GM23248 (cell line): Measurements from ENCODE around the gene GSTO2. TPM values are rescaled to one million over a fixed set of nuclear protein-coding genes. Genes with fewer than 3 reads are reported as not detected.

Source experiments
- DNase-seq: peaks from one replicate; pipeline ENCODE4 v3.0.0-alpha.2; 2015
- H2AFZ ChIP-seq: fragments of 200-600 bp; sonication (generic); 2 replicates; pipeline ENCODE4 v1.6.1; 2016; ENCODE audit warnings: antibody characterized with exemption
- H3F3A ChIP-seq: fragments of 200-600 bp; sonication (generic); 2 replicates; pipeline ENCODE4 v1.6.1; 2016; ENCODE audit warnings: mild to moderate bottlenecking, antibody characterized with exemption, mixed run types; ENCODE audit not compliant: insufficient read depth
- H3K27ac ChIP-seq: fragments of 200-600 bp; sonication (generic); 2 replicates; pipeline ENCODE4 v1.5.1; 2016; ENCODE audit warnings: mild to moderate bottlenecking
- H3K27me3 ChIP-seq: fragments of 200-600 bp; sonication (generic); replicated peaks from 2 replicates; pipeline ENCODE4 v1.6.1; 2016; ENCODE audit warnings: mild to moderate bottlenecking; ENCODE audit not compliant: insufficient read depth
- H3K36me3 ChIP-seq: fragments of 200-600 bp; sonication (generic); 2 replicates; pipeline ENCODE4 v1.6.1; 2016; ENCODE audit warnings: low read depth, mild to moderate bottlenecking
- H3K4me1 ChIP-seq: fragments of 200-600 bp; sonication (generic); 2 replicates; pipeline ENCODE4 v1.6.1; 2016; ENCODE audit warnings: mild to moderate bottlenecking; ENCODE audit not compliant: insufficient read depth
- H3K4me2 ChIP-seq: fragments of 200-600 bp; sonication (generic); one replicate; pipeline ENCODE4 v1.6.1; 2016; ENCODE audit warnings: mild to moderate bottlenecking; ENCODE audit not compliant: unreplicated experiment
- H3K4me3 ChIP-seq: fragments of 200-600 bp; sonication (generic); 2 replicates; pipeline ENCODE4 v1.5.1; 2016; ENCODE audit warnings: mild to moderate bottlenecking
- H3K79me2 ChIP-seq: fragments of 200-600 bp; sonication (generic); 2 replicates; pipeline ENCODE4 v1.6.1; 2016; ENCODE audit warnings: mild to moderate bottlenecking; ENCODE audit not compliant: insufficient read depth
- H3K9ac ChIP-seq: fragments of 200-600 bp; sonication (generic); 2 replicates; pipeline ENCODE4 v1.6.1; 2016; ENCODE audit warnings: mild to moderate bottlenecking
- H3K9me2 ChIP-seq: fragments of 200-600 bp; sonication (generic); 2 replicates; pipeline ENCODE4 v1.6.1; 2016; ENCODE audit warnings: mixed run types, mild to moderate bottlenecking, moderate library complexity; ENCODE audit not compliant: insufficient read depth
- H3K9me3 ChIP-seq: fragments of 200-600 bp; sonication (generic); one replicate; pipeline ENCODE4 v1.6.1; 2017; ENCODE audit warnings: low read depth
- H4K20me1 ChIP-seq: fragments of 200-600 bp; sonication (generic); 2 replicates; pipeline ENCODE4 v1.6.0; 2016; ENCODE audit not compliant: insufficient read depth
- EZH2 ChIP-seq: fragments of 200-600 bp; sonication (generic); IDR thresholded peaks from 2 replicates; pipeline ENCODE4 v1.6.1; 2018; ENCODE audit warnings: antibody characterized with exemption, mild to moderate bottlenecking; ENCODE audit not compliant: insufficient read depth, poor library complexity, severe bottlenecking
- EZH2phosphoT487 ChIP-seq: fragments of 200-600 bp; sonication (generic); IDR thresholded peaks from 2 replicates; pipeline ENCODE4 v1.6.1; 2018; ENCODE audit warnings: antibody characterized with exemption, moderate library complexity, mild to moderate bottlenecking, low read depth; ENCODE audit not compliant: insufficient read depth
- WGBS, 2 experiments: methylation state at CpG; one replicate each; pipeline ENCODE4 v1.1.6; 2015 to 2017; ENCODE audit warnings: low lambda C conversion rate in 2 of 2, low coverage in 1 of 2; ENCODE audit errors: missing lambda C conversion rate in 2 of 2; 5-methylcytosine and 5-hydroxymethylcytosine counted together
- in situ Hi-C: fragments of 300-500 bp; cut with MboI; formaldehyde crosslinking; loops from 2 replicates; pipeline ENCODE4 v1.15.0; 2020
- polyA plus RNA-seq: library from polyadenylated mRNA; unstranded; fragments of >200 nt; fragmentation: Nextera tagmentation; extraction: Ambion mirVana; gene quantifications from 2 replicates; pipeline ENCODE4 v1.2.1, GENCODE V29; 2016
- total RNA-seq: library from RNA; depleted of rRNA; stranded (reverse); fragments of >200 nt; shearing (Covaris generic); gene quantifications from 2 replicates; pipeline ENCODE4 v1.2.3, GENCODE V29; 2014

GSTO2 gene
- total and polyA plus RNA-seq, 2 experiments from 2014 or later: 1.1 to 2.2 TPM

GRCh38 chr10:104250371-104250770 lies 18.6 kb upstream of the GSTO2 start:
- H3K4me2 ChIP-seq: no peak overlapping the region
- H3K9me3 ChIP-seq: no peaks in the 10 kb centered on the region
- DNase-seq: no peak
- H3F3A ChIP-seq: peaks cover 23% of the 10 kb centered on the region
- no peak for TF ChIP-seq EZH2phosphoT487
- no peak for TF ChIP-seq EZH2
- H4K20me1 ChIP-seq: no peaks in the 10 kb centered on the region
- H2AFZ ChIP-seq: no peak overlapping the region
- H3K27ac ChIP-seq: no peak overlapping the region
- H3K27me3 ChIP-seq: no peaks in the 10 kb centered on the region
- peaks cover 13% of the 10 kb centered on the region for H3K79me2 ChIP-seq
- WGBS, 2 experiments: 94 to 100% methylated on average over 1 of the region's 1 CpG
- no peaks in the 10 kb centered on the region for H3K36me3 ChIP-seq
- no peak overlapping the region for H3K4me3 ChIP-seq
- no peaks in the 10 kb centered on the region for H3K9me2 ChIP-seq
- in situ Hi-C loops: no loop called here
- H3K4me1 ChIP-seq: peaks cover 11% of the 10 kb centered on the region
- H3K9ac ChIP-seq: no peak overlapping the region

- peaks cover 24% of the 10 kb centered on the region for H3K79me2 ChIP-seq
- no peaks in the 10 kb centered on the region for H3K9me3 ChIP-seq
- H3F3A ChIP-seq: peaks cover 30% of the 10 kb centered on the region
- no peak overlapping the region for H3K9ac ChIP-seq
- H2AFZ ChIP-seq: no peak overlapping the region
- H3K27ac ChIP-seq: no peak overlapping the region
- TF ChIP-seq EZH2: no peak
- TF ChIP-seq EZH2phosphoT487: no peak
- WGBS, 2 experiments: 79 to 82% methylated on average over 6 of the region's 6 CpGs
- in situ Hi-C loops: no loop called here
- no peaks in the 10 kb centered on the region for H3K27me3 ChIP-seq
- H3K4me3 ChIP-seq: no peak overlapping the region
- H3K4me1 ChIP-seq: peaks cover 14% of the 10 kb centered on the region
- no peak overlapping the region for H3K4me2 ChIP-seq
- no peaks in the 10 kb centered on the region for H3K9me2 ChIP-seq
- H3K36me3 ChIP-seq: no peaks in the 10 kb centered on the region
- no peak for DNase-seq
- no peaks in the 10 kb centered on the region for H4K20me1 ChIP-seq
Observed at GRCh38 chr10:104251443-104251842, 17.5 kb upstream of the GSTO2 start.

- DNase-seq: no peak
- Histone ChIP-seq H3K4me2 (no peak overlapping the region), H3F3A (peaks cover 32% of the 10 kb centered on the region), H3K9ac (no peak overlapping the region), H3K9me3 (no peaks in the 10 kb centered on the region), H3K79me2 (peaks cover 33% of the 10 kb centered on the region), H3K9me2 (no peaks in the 10 kb centered on the region), H3K27me3 (no peaks in the 10 kb centered on the region), H3K36me3 (peaks cover 1% of the 10 kb centered on the region; the same call in 1 of the 2 replicates), H3K4me1 (peaks cover 20% of the 10 kb centered on the region), H4K20me1 (no peaks in the 10 kb centered on the region; the same call in 1 of the 2 replicates), H3K4me3 (no peak overlapping the region), H2AFZ (no peak overlapping the region), H3K27ac (no peak overlapping the region)
- TF ChIP-seq EZH2phosphoT487 (no peak), EZH2 (no peak)
- in situ Hi-C loops: no loop called here
Observed at GRCh38 chr10:104252368-104252767, 16.6 kb upstream of the GSTO2 start.

GRCh38 chr10:104253106-104253505 lies 15.9 kb upstream of the GSTO2 start:
- TF ChIP-seq EZH2 (no peak), EZH2phosphoT487 (no peak)
- H3K27ac ChIP-seq: no peak overlapping the region
- WGBS, 2 experiments: 94 to 100% methylated on average over 2 of the region's 2 CpGs
- in situ Hi-C loops: no loop called here
- no peak overlapping the region for H3K4me2 ChIP-seq
- no peaks in the 10 kb centered on the region; the same call in 1 of the 2 replicates for H4K20me1 ChIP-seq
- H3K79me2 ChIP-seq: peaks cover 41% of the 10 kb centered on the region
- no peaks in the 10 kb centered on the region for H3K27me3 ChIP-seq
- H3K4me3 ChIP-seq: no peak overlapping the region
- DNase-seq: no peak
- no peaks in the 10 kb centered on the region for H3K9me3 ChIP-seq
- peaks cover 9% of the 10 kb centered on the region for H3K36me3 ChIP-seq
- peaks cover 27% of the 10 kb centered on the region for H3K4me1 ChIP-seq
- H3K9ac ChIP-seq: no peak overlapping the region
- H3F3A ChIP-seq: peaks cover 36% of the 10 kb centered on the region
- H2AFZ ChIP-seq: no peak overlapping the region
- no peaks in the 10 kb centered on the region for H3K9me2 ChIP-seq
